M059J (cell line): ENCODE results near the gene OTUD6A. TPM values are rescaled to one million over a fixed set of nuclear protein-coding genes. Genes with fewer than 3 reads are reported as not detected.
"Not testable (repeated sequence)": the region's sequence is repeated elsewhere in the genome, so short reads cannot be mapped to it uniquely, and the experiment has no call there.

Experiments
- DNase-seq: peaks from one replicate; pipeline ENCODE4 v3.0.0-alpha.2; 2012; ENCODE audit warnings: low read depth
- total RNA-seq: library from RNA; depleted of rRNA; stranded (reverse); fragments of >200 nt; shearing (Covaris generic); gene quantifications from 2 replicates; pipeline ENCODE4 v1.2.3, GENCODE V29; 2014

The OTUD6A gene
- total RNA-seq, 1 experiment from 2014 or later, result not detected

DNA sequence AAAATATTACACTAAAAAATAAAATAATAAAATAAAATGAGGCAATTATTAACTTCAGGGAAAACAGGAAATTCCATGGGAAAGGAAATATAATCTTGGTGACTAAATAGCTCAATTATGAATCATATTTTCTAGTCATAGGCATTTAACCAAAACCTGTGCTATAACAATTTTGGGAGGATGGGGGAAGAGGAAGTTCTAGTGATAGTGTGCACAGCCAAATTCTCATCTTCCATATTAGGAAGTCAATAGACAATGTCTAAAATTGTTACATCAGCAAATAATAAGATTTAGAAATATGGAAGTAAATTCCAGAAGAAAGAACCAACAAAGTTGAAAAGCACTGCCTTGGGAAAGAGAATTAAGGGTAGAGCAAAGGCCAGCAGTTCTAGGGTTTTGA lies 15.3 kb upstream of the OTUD6A start:
- DNase-seq, result no peak

GRCh38 chrX:70049406-70049805 lies 12.9 kb upstream of the OTUD6A start:
- DNase-seq, result no peak

- no peak for DNase-seq
These were observed 12.3 kb upstream of the OTUD6A start, which contains the start of gene AWAT2 for GRCh38 chrX:70049925-70050324. Gene AWAT2, minus strand, starts transcription at chrX:70049938. Its CDS starts 6 bp downstream, at chrX:70049932.

GRCh38 chrX:70052895-70053615 lies 9.2 kb upstream of the OTUD6A start:
- no peak for DNase-seq

- DNase-seq, result no peak
These were observed 7.9 kb upstream of the OTUD6A start for GRCh38 chrX:70054391-70054790.

- DNase-seq, result no peak
These were observed 799 bp downstream of the OTUD6A start for GRCh38 chrX:70062961-70063550.

GRCh38 chrX:70066646-70067045 lies 4.4 kb downstream of the OTUD6A start:
- DNase-seq, result no peak

- no peak for DNase-seq
These were observed 17.0 kb downstream of the OTUD6A start for GRCh38 chrX:70079297-70079696.

- DNase-seq, result no peak
These were observed 17.6 kb downstream of the OTUD6A start for GRCh38 chrX:70079870-70080269.

DNA sequence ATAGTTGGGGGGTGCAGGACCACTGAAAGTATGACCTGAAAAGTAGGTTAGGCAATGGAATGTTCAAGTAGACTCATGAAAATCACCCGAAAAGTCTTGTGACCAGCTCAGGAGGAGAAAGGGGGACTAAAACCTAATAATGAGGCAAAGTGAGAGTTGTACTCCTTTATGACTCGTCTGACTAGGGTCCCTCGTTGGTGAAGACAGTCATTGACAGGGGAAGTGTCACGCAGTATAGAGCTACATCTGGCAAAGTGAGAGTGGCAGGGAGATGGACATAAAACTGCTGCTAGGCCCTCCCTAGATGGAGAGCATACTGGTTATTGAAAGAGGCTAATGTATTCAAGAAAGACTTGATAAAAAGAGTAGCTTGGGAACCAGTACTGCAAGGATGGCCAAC lies 20.5 kb downstream of the OTUD6A start:
- DNase-seq, result no peak

DNA sequence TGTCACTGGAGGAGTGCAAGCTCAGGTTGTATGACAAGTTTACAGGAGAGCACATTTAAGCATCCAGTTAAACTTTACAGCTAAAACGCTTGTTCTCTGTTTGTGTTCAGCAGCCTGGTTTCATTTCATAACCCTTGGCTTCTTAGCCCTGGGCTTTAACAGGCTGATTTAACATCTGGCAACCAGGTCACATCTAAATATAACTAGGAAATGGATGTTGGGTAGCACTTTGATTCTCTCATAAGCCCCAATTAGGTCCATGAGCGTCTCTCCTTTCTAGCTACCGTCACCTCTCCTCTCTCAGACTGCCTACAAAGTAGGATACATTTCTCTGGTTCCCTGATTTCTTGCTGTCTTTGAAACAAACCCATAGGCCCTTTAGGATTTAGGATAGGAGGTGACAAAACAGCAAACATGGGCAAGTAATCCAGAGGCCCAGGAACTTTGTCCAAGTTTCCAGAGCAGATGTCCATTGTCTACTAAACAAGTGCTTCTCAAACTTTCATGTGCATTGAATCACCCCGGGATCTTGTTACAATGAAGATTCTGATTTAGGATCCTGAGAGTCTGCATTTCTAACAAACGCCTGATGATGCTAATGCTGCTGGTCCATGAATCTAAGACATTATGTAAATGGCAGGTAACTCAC lies 22.5 kb downstream of the OTUD6A start:
- no peak for DNase-seq

DNA sequence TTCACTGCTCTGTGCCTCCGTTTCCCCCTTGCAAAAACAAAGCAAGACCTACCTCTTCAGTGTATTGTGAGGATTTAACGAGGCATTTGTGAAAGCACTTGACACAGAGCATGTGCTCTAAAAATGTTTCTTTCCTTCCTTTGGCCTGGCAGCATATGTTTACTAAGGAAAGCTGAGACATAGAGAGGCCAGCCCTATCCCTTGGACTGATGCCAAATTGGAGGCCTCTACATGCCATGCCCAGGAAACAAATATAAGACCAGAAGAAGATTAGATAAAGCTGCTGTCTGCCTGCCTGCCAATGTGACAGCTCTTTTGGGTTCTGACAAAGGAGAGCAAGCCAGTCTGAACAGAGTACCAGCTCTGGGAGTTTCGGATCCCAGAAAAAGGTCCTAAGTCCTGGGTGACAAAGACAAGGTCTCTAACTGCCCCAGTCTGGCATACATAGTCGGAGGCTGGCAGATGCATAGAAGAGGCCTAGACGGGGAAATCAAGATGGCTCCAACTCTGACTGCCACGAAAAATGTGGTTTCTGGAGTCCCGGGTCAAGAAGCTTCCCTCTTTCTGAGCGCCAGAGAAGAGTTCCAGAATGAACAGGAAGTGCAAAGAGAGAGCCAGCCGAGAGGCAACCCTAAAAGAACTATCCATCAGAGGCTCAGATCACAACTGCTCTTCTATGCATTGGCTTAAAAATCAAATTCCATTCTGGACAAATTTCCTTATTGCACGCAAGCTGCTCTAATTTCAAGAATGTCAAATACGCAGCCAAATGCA lies 25.8 kb downstream of the OTUD6A start:
- DNase-seq, result no peak

DNA sequence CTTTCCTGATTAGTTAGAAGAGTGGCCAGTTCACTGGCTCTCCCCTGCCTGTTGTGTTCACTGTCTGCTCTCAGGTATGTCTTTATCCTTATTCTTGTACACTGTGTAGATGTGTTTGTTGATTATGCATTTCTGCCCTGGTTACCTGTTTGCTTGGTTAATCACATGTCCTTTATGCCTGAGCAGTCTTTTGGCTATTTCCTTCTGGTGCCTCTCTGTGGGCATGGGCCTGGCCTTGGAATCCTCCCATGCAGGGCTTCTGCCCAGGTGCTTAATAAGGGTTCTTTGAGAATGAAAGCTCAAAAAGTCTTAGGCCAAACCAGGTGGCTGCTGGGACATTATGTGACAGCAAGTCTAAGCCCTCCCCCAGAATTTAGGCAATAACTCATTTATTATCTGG lies 26.5 kb downstream of the OTUD6A start:
- no peak for DNase-seq

- DNase-seq, result peak; percentile 4
These were observed 27.5 kb downstream of the OTUD6A start for GRCh38 chrX:70089604-70090297.

GRCh38 chrX:70092247-70092646 lies 30.0 kb downstream of the OTUD6A start:
- no peak for DNase-seq

- DNase-seq, result peak; percentile 8
These were observed 33.8 kb downstream of the OTUD6A start for GRCh38 chrX:70096052-70096451.

DNA sequence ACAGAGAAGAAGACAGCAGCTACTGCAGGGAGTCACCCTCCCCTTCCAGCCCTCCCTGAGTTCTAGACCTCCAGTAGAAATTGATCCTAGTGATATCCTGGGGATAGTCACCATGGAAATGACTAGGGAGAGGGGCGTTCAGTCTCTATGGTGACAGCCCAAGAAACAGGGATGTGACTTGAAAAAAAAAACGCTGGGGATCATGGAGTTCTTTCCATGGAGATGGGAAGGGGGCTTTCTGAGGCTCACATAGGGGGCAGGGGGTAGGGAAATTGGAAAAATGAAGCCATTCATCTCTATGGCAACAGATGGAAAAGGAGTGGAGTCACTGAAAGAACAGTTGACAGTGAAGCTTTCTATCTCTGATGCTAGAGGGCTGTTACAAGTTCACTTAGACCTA lies 43.0 kb downstream of the OTUD6A start:
- DNase-seq, result no peak

DNA sequence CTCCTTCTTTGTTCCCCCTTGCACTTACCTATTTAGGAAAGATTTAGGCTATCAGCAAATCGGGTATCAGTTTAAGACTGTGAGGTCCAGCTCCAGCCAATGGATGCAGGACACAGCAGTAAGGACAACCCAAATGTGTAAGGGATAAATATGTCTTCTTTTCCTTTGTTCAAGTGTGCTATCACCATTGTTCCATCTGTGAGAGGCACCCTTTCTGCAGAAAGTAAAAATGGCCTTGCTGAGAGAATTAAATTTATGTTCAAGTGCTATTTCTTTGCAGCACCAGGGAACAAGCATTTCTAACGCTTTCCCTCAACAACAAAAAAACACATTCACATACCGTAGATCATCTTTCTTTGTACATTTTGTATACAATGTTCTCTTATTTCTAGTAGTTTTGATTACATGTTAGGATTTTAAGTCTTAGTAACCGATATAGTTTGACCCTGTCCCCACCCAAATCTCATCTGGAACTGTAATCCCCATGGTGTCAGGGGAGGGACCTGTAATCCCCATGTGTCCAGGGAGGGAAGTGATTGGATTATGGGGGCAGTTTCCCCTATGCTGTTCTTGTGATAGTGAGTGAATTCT lies 49.3 kb downstream of the OTUD6A start:
- DNase-seq, result not testable (repeated sequence)
